Measurements from ENCODE around the gene DNAH2.

DNAH2 gene

DNA sequence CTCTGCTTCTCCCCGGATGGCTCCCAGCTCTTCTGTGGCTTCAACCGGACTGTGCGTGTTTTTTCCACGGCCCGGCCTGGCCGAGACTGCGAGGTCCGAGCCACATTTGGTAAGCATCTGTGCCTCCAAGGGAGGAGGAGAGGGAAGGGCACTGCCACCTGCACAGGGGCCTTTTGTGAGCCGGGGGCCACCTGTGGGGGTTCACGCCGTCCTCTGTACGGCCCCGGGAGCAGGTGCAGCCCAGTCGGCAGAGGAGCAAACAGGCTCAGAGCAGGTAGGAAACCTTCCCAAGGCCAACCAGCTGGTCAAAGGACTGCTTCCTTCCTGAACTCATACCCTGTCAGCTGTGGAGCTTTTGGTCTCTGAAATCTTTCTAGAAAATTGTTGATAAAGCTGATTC lies 15.9 kb upstream of the DNAH2 start:
- no peak for TF ChIP-seq CTCF (IDR thresholded peaks at IDR 0.05; ENCODE audit: low read depth, low read length)

DNA sequence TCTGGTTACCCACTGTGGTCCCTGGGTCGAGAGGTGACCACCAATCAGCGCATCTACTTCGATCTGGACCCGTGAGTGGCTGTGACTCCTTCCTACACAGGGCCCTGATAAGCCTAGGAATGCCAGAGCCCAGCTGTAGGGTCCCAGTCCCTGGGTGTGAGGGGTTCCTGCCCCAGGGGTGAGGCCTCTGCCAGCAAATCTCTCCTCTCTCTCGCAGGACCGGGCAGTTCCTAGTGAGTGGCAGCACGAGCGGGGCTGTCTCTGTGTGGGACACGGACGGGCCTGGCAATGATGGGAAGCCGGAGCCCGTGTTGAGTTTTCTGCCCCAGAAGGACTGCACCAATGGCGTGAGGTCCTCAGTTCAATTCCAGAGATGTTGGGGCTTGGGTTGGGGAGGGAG lies 14.8 kb upstream of the DNAH2 start:
- no peak for TF ChIP-seq CTCF (IDR thresholded peaks at IDR 0.05; ENCODE audit: low read depth, low read length)
- no peak for DNase-seq
- H3K4me3 ChIP-seq (ENCODE audit: low read depth, low read length): no peak overlapping the region
- H3K36me3 ChIP-seq: no peaks in the 10 kb centered on the region
- H3K4me1 ChIP-seq: 0 out of 2 replicates have a peak, but pooled peaks cover 6% of the 10 kb centered on the region
- H3K27me3 ChIP-seq: 0 out of 2 replicates have a peak, but pooled peaks cover 6% of the 10 kb centered on the region
- no peaks in the 10 kb centered on the region for H3K9me3 ChIP-seq

More for the DNA sequence above, 15.9 kb upstream of the DNAH2 start:
- DNase-seq: no peak
- no peaks in the 10 kb centered on the region for H3K36me3 ChIP-seq
- 0 out of 2 replicates have a peak, but pooled peaks cover 6% of the 10 kb centered on the region for H3K4me1 ChIP-seq
- H3K9me3 ChIP-seq: no peaks in the 10 kb centered on the region
- 0 out of 2 replicates have a peak, but pooled peaks cover 6% of the 10 kb centered on the region for H3K27me3 ChIP-seq
- H3K4me3 ChIP-seq (ENCODE audit: low read depth, low read length): no peak overlapping the region

- Histone ChIP-seq H3K27me3 (0 out of 2 replicates have a peak, but pooled peaks cover 6% of the 10 kb centered on the region), H3K9me3 (no peaks in the 10 kb centered on the region), H3K4me1 (0 out of 2 replicates have a peak, but pooled peaks cover 6% of the 10 kb centered on the region), H3K4me3 (ENCODE audit: low read depth, low read length) (no peak overlapping the region), H3K36me3 (no peaks in the 10 kb centered on the region)
- peak; percentile 51 for DNase-seq
- TF ChIP-seq CTCF (IDR thresholded peaks at IDR 0.05; ENCODE audit: low read depth, low read length): no peak
These were observed 13.7 kb upstream of the DNAH2 start for GRCh38 chr17:7703584-7704479.

DNA sequence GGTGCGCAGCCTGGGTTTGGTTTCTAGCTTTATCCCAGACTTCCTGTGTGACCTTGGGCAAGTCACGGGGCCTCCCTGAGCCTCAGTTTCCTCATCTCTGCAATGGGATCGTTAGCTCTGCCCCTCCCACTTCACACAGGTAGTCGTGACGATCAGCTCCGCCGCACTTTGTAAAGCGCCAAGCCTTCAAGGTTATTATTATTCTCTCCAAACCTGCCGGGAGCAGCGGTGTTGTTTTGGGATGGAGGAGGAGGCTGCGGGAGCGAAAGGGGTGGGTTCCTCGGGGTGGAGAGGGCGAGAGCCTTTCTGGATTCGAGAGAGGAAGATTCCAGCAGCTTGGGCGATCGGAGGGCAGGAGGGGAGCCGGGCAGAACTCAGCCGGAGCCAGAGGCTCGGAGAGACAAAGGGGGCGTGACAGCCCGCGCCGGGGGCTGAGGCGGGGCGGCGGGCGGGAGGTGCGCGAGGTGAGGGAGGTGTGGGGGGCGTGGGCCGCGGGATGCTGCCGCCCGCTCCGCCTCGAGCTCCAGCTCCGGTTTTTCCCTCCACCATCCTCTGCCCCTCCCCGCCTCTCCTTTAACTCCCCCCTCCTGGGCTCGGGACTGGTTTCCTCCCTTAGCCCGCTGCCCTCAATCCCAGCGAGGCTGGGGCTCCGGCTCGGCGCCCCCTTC lies 12.8 kb upstream of the DNAH2 start, which contains the start of gene EFNB3:
Gene EFNB3, plus strand, starts transcription at position 602 of the 668 bp plus-strand sequence. CDS start 397 bp downstream, outside the sequence.
- Histone ChIP-seq H3K4me1 (0 out of 2 replicates have a peak, but pooled peaks cover 6% of the 10 kb centered on the region), H3K36me3 (no peaks in the 10 kb centered on the region), H3K27me3 (0 out of 2 replicates have a peak, but pooled peaks cover 6% of the 10 kb centered on the region), H3K9me3 (no peaks in the 10 kb centered on the region), H3K4me3 (ENCODE audit: low read depth, low read length) (peak within 1 kb of the TSS; percentile 44)
- no peak for TF ChIP-seq CTCF (IDR thresholded peaks at IDR 0.05; ENCODE audit: low read depth, low read length)
- peak; percentile 53 for DNase-seq

GRCh38 chr17:7705269-7706255 lies 12.0 kb upstream of the DNAH2 start:
- Histone ChIP-seq H3K4me1 (0 out of 2 replicates have a peak, but pooled peaks cover 6% of the 10 kb centered on the region), H3K36me3 (no peaks in the 10 kb centered on the region), H3K9me3 (no peaks in the 10 kb centered on the region), H3K4me3 (ENCODE audit: low read depth, low read length) (peak overlapping the region; percentile 44), H3K27me3 (0 out of 2 replicates have a peak, but pooled peaks cover 6% of the 10 kb centered on the region)
- no peak for TF ChIP-seq CTCF (IDR thresholded peaks at IDR 0.05; ENCODE audit: low read depth, low read length)
- DNase-seq: no peak

Measured in BE2C (cell line).